MM.1S (cell line): ENCODE data around the gene PSME3IP1.

Experiments
- DNase-seq: peaks from one replicate; pipeline ENCODE4 v3.0.0-alpha.2; 2015
- H2AFZ ChIP-seq: fragments of 300-600 bp; sonication (generic); 2 replicates; pipeline ENCODE4 v1.6.0; 2016; ENCODE audit warnings: antibody characterized with exemption, low read length
- H3F3A ChIP-seq: fragments of 300-600 bp; sonication (generic); 2 replicates; pipeline ENCODE4 v1.6.1; 2016; ENCODE audit warnings: mild to moderate bottlenecking, antibody characterized with exemption, low read length, moderate library complexity, mixed read lengths; ENCODE audit not compliant: insufficient read depth
- H3K27ac ChIP-seq: fragments of 300-600 bp; sonication (generic); 2 replicates; pipeline ENCODE4 v1.5.1; 2016; ENCODE audit warnings: mild to moderate bottlenecking, low read length
- H3K27me3 ChIP-seq: fragments of 300-600 bp; sonication (generic); replicated peaks from 2 replicates; pipeline ENCODE4 v1.6.0; 2016; ENCODE audit warnings: low read length; ENCODE audit not compliant: insufficient read depth
- H3K36me3 ChIP-seq: fragments of 300-600 bp; sonication (generic); replicated peaks from 2 replicates; pipeline ENCODE4 v1.6.1; 2016; ENCODE audit warnings: mild to moderate bottlenecking, low read length, mixed read lengths; ENCODE audit not compliant: insufficient read depth
- H3K4me1 ChIP-seq: fragments of 300-600 bp; sonication (generic); 2 replicates; pipeline ENCODE4 v1.6.1; 2016; ENCODE audit warnings: low read length, mixed read lengths
- H3K4me2 ChIP-seq: fragments of 300-600 bp; sonication (generic); 2 replicates; pipeline ENCODE4 v1.6.0; 2016; ENCODE audit warnings: low read depth, low read length
- H3K4me3 ChIP-seq: fragments of 300-600 bp; sonication (generic); 2 replicates; pipeline ENCODE4 v1.5.1; 2016; ENCODE audit warnings: low read length, mixed read lengths
- H3K79me2 ChIP-seq: fragments of 300-600 bp; sonication (generic); 2 replicates; pipeline ENCODE4 v1.6.1; 2016; ENCODE audit warnings: mixed run types, low read length, mixed read lengths
- H3K9ac ChIP-seq: fragments of 300-600 bp; sonication (generic); 2 replicates; pipeline ENCODE4 v1.6.1; 2016; ENCODE audit warnings: low read length, mixed read lengths
- H3K9me2 ChIP-seq: fragments of 300-600 bp; sonication (generic); replicated peaks from 2 replicates; pipeline ENCODE4 v1.6.1; 2016; ENCODE audit warnings: mild to moderate bottlenecking, low read length, mixed read lengths; ENCODE audit not compliant: insufficient read depth
- H3K9me3 ChIP-seq: fragments of 300-600 bp; sonication (generic); replicated peaks from 2 replicates; pipeline ENCODE4 v1.6.1; 2016; ENCODE audit warnings: mild to moderate bottlenecking, low read length, mixed read lengths; ENCODE audit not compliant: insufficient read depth
- H4K20me1 ChIP-seq: fragments of 300-600 bp; sonication (generic); 2 replicates; pipeline ENCODE4 v1.6.1; 2016; ENCODE audit warnings: mild to moderate bottlenecking, low read length, moderate library complexity, mixed read lengths; ENCODE audit not compliant: insufficient read depth
- CTCF ChIP-seq: fragments of 300-600 bp; sonication (generic); IDR thresholded peaks from 2 replicates; pipeline ENCODE4 v1.5.1; 2016; ENCODE audit warnings: antibody characterized with exemption, low read length, mixed read lengths
- EZH2 ChIP-seq: fragments of 300-600 bp; sonication (generic); optimal IDR thresholded peaks from 2 replicates; pipeline ENCODE3; 2017; ENCODE audit warnings: low read depth, mild to moderate bottlenecking, antibody characterized with exemption, low read length, mixed read lengths
- EZH2phosphoT487 ChIP-seq: fragments of 300-600 bp; sonication (generic); IDR thresholded peaks from 2 replicates; pipeline ENCODE4 v1.6.1; 2018; ENCODE audit warnings: antibody characterized with exemption, low read length

Gene PSME3IP1

DNA sequence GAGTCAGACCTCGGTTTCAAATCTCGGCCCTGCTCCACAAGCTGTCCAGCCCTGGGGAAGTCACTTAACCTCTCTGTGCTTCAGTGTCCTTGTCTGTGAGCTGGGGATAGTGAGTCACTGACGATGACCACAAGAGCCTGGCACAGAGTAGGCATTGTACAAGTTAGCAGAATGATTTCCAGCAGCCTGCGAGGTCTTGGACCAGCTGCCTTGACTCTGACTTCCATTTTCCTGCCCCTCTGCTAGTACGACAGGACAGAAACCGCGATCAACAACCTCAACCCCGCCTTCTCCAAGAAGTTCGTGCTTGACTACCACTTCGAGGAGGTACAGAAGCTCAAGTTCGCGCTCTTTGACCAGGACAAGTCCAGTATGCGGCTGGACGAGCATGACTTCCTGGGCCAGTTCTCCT is 72.8 kb downstream of the PSME3IP1 start:
- Histone ChIP-seq H3K36me3 (no peaks in the 10 kb centered on the region), H3K27me3 (no peaks in the 10 kb centered on the region), H3K9ac (no peak overlapping the region), H3K9me2 (no peaks in the 10 kb centered on the region), H3K4me2 (no peak overlapping the region), H3K4me3 (no peak overlapping the region), H3K79me2 (no peaks in the 10 kb centered on the region), H4K20me1 (no peaks in the 10 kb centered on the region), H3K27ac (no peak overlapping the region), H2AFZ (no peak overlapping the region), H3K4me1 (peaks cover 4% of the 10 kb centered on the region; the same call in 1 of the 2 replicates), H3F3A (no peaks in the 10 kb centered on the region), H3K9me3 (no peaks in the 10 kb centered on the region)
- TF ChIP-seq EZH2phosphoT487: no peak
- no peak for TF ChIP-seq EZH2
- TF ChIP-seq CTCF: no peak
- DNase-seq: no peak

GRCh38 chr16:57112403-57113041 is 73.3 kb downstream of the PSME3IP1 start:
- H2AFZ ChIP-seq: no peak overlapping the region
- no peaks in the 10 kb centered on the region for H3K27me3 ChIP-seq
- no peaks in the 10 kb centered on the region for H3K36me3 ChIP-seq
- H3K4me2 ChIP-seq: no peak overlapping the region
- no peaks in the 10 kb centered on the region for H3K9me3 ChIP-seq
- peaks cover 4% of the 10 kb centered on the region; the same call in 1 of the 2 replicates for H3K4me1 ChIP-seq
- no peak for DNase-seq
- no peak overlapping the region for H3K27ac ChIP-seq
- H3K9ac ChIP-seq: no peak overlapping the region
- no peaks in the 10 kb centered on the region for H4K20me1 ChIP-seq
- H3F3A ChIP-seq: no peaks in the 10 kb centered on the region
- no peak for TF ChIP-seq CTCF
- no peak for TF ChIP-seq EZH2
- TF ChIP-seq EZH2phosphoT487: no peak
- no peaks in the 10 kb centered on the region for H3K79me2 ChIP-seq
- no peaks in the 10 kb centered on the region for H3K9me2 ChIP-seq
- H3K4me3 ChIP-seq: no peak overlapping the region

GRCh38 chr16:57111420-57111819 is 74.4 kb downstream of the PSME3IP1 start:
- Histone ChIP-seq H3K79me2 (no peaks in the 10 kb centered on the region), H3K4me3 (no peak overlapping the region), H3F3A (no peaks in the 10 kb centered on the region), H3K4me1 (peaks cover 4% of the 10 kb centered on the region; the same call in 1 of the 2 replicates), H4K20me1 (no peaks in the 10 kb centered on the region), H3K4me2 (no peak overlapping the region), H3K36me3 (no peaks in the 10 kb centered on the region), H3K9me3 (no peaks in the 10 kb centered on the region), H3K9me2 (no peaks in the 10 kb centered on the region), H3K9ac (no peak overlapping the region), H2AFZ (no peak overlapping the region), H3K27ac (no peak overlapping the region), H3K27me3 (no peaks in the 10 kb centered on the region)
- DNase-seq: no peak
- no peak for TF ChIP-seq EZH2phosphoT487
- no peak for TF ChIP-seq EZH2
- TF ChIP-seq CTCF: no peak
